Upper lobe of left lung (tissue), 6 donors: Measurements from ENCODE around the gene FREM1. TPM values are rescaled to one million over a fixed set of nuclear protein-coding genes. Genes with fewer than 3 reads are reported as not detected.

ENCODE experiments used
- ATAC-seq, 2 donors: fragments of 200-7000 bp; cut with Tn5 transposase; one replicate each; pipeline ENCODE4 v1.9.1; 2022; ENCODE audit warnings: mild to moderate bottlenecking in 2 of 2, moderate library complexity in 2 of 2; ENCODE audit not compliant: low FRiP score in 2 of 2
- DNase-seq, 2 donors: peaks; one replicate each; pipeline ENCODE4 v3.0.0-alpha.2; 2019 to 2020
- H3K27ac ChIP-seq, 4 donors: fragments of 200-600 bp; sonication (generic); one replicate each; pipeline ENCODE4 v1.5.1; 2016 to 2019
- H3K27me3 ChIP-seq, 4 donors: fragments of 200-600 bp; sonication (generic); one replicate each; pipeline ENCODE4 v1.5.1; 2017 to 2019
- H3K36me3 ChIP-seq, 4 donors: fragments of 200-600 bp; sonication (generic); one replicate each; pipeline ENCODE4 v1.5.1; 2016 to 2019
- H3K4me1 ChIP-seq, 4 donors: fragments of 200-600 bp; sonication (generic); one replicate each; pipeline ENCODE4 v1.5.1; 2018 to 2019
- H3K4me3 ChIP-seq, 4 donors: fragments of 200-600 bp; sonication (generic); one replicate each; pipeline ENCODE4 v1.5.1; 2017 to 2019; ENCODE audit warnings: mild to moderate bottlenecking in 2 of 4, moderate library complexity in 1 of 4
- H3K9me3 ChIP-seq, 4 donors: fragments of 200-600 bp; sonication (generic); one replicate each; pipeline ENCODE4 v1.5.1; 2018 to 2019
- EP300 ChIP-seq, 4 donors: sonication (generic); formaldehyde crosslinking; IDR thresholded peaks; one replicate each; pipeline ENCODE4 v1.5.1; 2017; ENCODE audit warnings: antibody characterized with exemption in 4 of 4, control low read depth in 2 of 4
- POLR2A ChIP-seq, 4 donors: fragments of 450-650 bp; IDR thresholded peaks; one replicate each; pipeline ENCODE4 v1.5.1; 2016 to 2017; ENCODE audit warnings: antibody characterized with exemption in 4 of 4, mild to moderate bottlenecking in 2 of 4
- POLR2AphosphoS5 ChIP-seq, 2 donors: sonication (generic); formaldehyde crosslinking; IDR thresholded peaks; one replicate each; pipeline ENCODE4 v1.5.1; 2017; ENCODE audit warnings: antibody characterized with exemption in 2 of 2
- WGBS, 2 donors: methylation state at CpG; one replicate each; pipeline ENCODE4 v1.1.5; 2017 to 2018; 5-methylcytosine and 5-hydroxymethylcytosine counted together
- total RNA-seq, 6 donors: library from RNA; depleted of rRNA in 4 of 6; stranded (reverse); fragments of >200 nt in 4 of 6; gene quantifications; one replicate each; pipeline versions ENCODE4 v1.1.0 to v1.2.1, GENCODE V29; 2016 to 2021
- TF ChIP-seq, protein P1 (sequence below), 6 experiments: fragments of 450-650 bp in 4 of 6; fragments of 200-600 bp in 2 of 6; sonication (generic) in 2 of 6; IDR thresholded peaks; one replicate each; pipeline ENCODE4 v1.5.1; 2016 to 2019; ENCODE audit warnings: antibody characterized with exemption in 6 of 6
- donor health status: DM: no; HTN: no; CAD: no; lungs with moderate emphysema.
- donor health status: DM: no; HTN: yes; CAD: no; lungs with severe emphysema.

Gene FREM1
- total RNA-seq, 6 donors from 2014 or later, result 1.1 to 6.3 (median 2.8) TPM

DNA sequence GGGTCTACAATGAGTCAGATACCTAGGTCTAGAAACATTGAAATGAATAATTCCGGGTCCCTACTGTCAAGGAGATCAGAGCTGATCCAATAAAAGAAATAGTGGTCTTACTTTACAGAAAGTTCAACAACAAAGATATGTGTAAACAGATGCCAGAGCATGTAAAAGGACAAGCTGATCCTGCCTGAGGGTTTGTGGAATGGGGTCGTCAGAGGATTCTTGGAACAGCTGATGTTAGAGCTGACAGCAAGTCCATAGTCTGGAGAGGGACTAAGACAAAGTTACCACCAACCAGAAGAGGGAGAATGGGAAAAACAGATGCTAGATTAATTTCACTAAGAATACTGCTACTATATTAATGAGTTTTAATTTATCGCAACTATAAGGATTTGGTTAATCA lies 71.5 kb downstream of the FREM1 start:
- 77 to 80% methylated on average over 3 of the region's 3 CpGs for WGBS, 2 donors
- H3K36me3 ChIP-seq, result no peaks in the 10 kb centered on the region
- H3K9me3 ChIP-seq, result no peaks in the 10 kb centered on the region
- no peaks in the 10 kb centered on the region for H3K27me3 ChIP-seq
- H3K27ac ChIP-seq, result no peak overlapping the region
- H3K4me1 ChIP-seq, result no peaks in the 10 kb centered on the region
- TF ChIP-seq POLR2A (IDR thresholded peaks at IDR 0.05), result no peak
- TF ChIP-seq POLR2AphosphoS5 (IDR thresholded peaks at IDR 0.05), result no peak
- no peak for TF ChIP-seq EP300 (IDR thresholded peaks at IDR 0.05)
- TF ChIP-seq, protein P1, sequence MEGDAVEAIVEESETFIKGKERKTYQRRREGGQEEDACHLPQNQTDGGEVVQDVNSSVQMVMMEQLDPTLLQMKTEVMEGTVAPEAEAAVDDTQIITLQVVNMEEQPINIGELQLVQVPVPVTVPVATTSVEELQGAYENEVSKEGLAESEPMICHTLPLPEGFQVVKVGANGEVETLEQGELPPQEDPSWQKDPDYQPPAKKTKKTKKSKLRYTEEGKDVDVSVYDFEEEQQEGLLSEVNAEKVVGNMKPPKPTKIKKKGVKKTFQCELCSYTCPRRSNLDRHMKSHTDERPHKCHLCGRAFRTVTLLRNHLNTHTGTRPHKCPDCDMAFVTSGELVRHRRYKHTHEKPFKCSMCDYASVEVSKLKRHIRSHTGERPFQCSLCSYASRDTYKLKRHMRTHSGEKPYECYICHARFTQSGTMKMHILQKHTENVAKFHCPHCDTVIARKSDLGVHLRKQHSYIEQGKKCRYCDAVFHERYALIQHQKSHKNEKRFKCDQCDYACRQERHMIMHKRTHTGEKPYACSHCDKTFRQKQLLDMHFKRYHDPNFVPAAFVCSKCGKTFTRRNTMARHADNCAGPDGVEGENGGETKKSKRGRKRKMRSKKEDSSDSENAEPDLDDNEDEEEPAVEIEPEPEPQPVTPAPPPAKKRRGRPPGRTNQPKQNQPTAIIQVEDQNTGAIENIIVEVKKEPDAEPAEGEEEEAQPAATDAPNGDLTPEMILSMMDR (IDR thresholded peaks at IDR 0.05), result no peak
- H3K4me3 ChIP-seq, result no peak overlapping the region
- no peak for ATAC-seq
- no peak for DNase-seq

DNA sequence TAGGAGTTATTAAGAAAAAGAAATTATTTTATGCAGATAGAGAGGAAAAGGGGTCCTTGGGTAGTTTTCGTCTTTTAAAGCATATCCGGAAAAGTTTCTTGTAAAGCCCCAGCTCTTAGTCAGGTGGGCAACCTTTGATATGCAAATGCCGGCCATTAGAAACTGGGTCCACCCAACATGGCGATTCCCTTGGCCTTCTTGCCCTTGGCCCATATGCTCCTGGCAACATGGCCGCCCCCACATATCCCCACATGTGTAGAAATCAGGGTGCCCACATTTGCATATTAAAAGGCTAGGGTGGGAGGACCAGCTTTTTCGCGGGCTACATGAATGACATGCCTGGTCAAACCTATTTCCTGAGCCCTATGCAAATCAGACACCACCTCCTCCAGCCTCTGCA lies 73.3 kb downstream of the FREM1 start:
- Histone ChIP-seq H3K27me3 (no peaks in the 10 kb centered on the region), H3K27ac (no peak overlapping the region), H3K9me3 (no peaks in the 10 kb centered on the region), H3K4me3 (no peak overlapping the region), H3K36me3 (no peaks in the 10 kb centered on the region), H3K4me1 (no peaks in the 10 kb centered on the region)
- DNase-seq (no peak), ATAC-seq (no peak)
- whole genome bisulfite sequencing, 2 donors, result 92 to 96% methylated on average over 7 of the region's 7 CpGs
- TF ChIP-seq EP300 (IDR thresholded peaks at IDR 0.05), result no peak
- TF ChIP-seq, protein P1 (IDR thresholded peaks at IDR 0.05), result no peak
- TF ChIP-seq POLR2A (IDR thresholded peaks at IDR 0.05), result no peak
- TF ChIP-seq POLR2AphosphoS5 (IDR thresholded peaks at IDR 0.05), result no peak

DNA sequence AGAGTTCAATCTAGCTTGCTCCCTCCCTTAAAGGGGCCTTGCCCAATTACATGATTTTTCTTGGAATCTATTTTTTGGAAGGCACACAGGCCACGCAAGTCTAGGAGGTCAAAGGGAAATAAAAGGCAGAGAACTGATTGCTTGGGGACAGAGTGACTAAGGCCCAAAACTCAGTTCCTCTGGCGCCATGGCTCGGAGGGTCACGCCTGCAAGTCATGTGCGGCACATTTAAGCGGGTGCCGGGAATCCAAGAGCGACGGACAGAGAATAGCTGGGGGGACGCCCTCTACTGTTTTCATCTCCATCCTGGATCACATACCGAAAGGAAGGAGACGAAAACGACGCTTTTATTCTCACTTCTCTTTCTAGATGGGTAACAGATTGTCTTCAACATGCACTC lies 78.6 kb downstream of the FREM1 start:
- WGBS, 2 donors, result 94 to 97% methylated on average over 14 of the region's 14 CpGs
- TF ChIP-seq, protein P1 (IDR thresholded peaks at IDR 0.05), result no peak
- no peak for TF ChIP-seq POLR2AphosphoS5 (IDR thresholded peaks at IDR 0.05)
- TF ChIP-seq EP300 (IDR thresholded peaks at IDR 0.05), result no peak
- no peak for TF ChIP-seq POLR2A (IDR thresholded peaks at IDR 0.05)
- no peaks in the 10 kb centered on the region for H3K27me3 ChIP-seq
- ATAC-seq (no peak), DNase-seq (no peak)
- peaks cover 0 to 4% (median 0%) of the 10 kb centered on the region in 4 donors for H3K4me1 ChIP-seq
- no peaks in the 10 kb centered on the region for H3K9me3 ChIP-seq
- H3K4me3 ChIP-seq, result no peak overlapping the region
- H3K27ac ChIP-seq, result no peak overlapping the region
- no peaks in the 10 kb centered on the region for H3K36me3 ChIP-seq

DNA sequence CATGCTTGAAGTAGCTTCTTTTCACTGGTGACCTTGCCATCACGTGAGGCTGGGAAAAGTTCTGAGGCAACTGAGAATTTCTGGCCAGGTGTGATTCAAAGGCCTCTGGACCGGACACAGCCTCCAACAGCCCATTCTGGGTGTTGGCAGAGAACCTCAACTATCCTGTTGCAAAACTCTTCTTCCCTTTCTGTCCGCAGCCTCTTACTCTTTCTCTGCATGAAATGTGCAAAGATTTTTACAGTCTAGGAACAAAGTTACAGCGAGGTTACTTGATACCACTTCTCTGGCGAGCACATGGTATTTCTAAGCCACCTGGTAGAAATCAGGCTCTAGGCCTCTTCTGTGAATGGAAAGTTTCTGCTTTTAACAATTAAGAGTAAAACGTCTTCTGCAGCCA lies 79.2 kb downstream of the FREM1 start:
- Histone ChIP-seq H3K27ac (no peak overlapping the region), H3K9me3 (no peaks in the 10 kb centered on the region), H3K27me3 (no peaks in the 10 kb centered on the region), H3K36me3 (no peaks in the 10 kb centered on the region), H3K4me3 (no peak overlapping the region), H3K4me1 (peaks cover 0 to 4% (median 0%) of the 10 kb centered on the region in 4 donors)
- TF ChIP-seq, protein P1 (IDR thresholded peaks at IDR 0.05), result no peak
- TF ChIP-seq POLR2A (IDR thresholded peaks at IDR 0.05) (no peak), POLR2AphosphoS5 (IDR thresholded peaks at IDR 0.05) (no peak), EP300 (IDR thresholded peaks at IDR 0.05) (no peak)
- WGBS, 2 donors, result 90 to 92% methylated on average over 6 of the region's 6 CpGs
- ATAC-seq (no peak), DNase-seq (no peak)

- Histone ChIP-seq H3K36me3 (no peaks in the 10 kb centered on the region), H3K4me3 (no peak overlapping the region), H3K27me3 (no peaks in the 10 kb centered on the region), H3K4me1 (peaks cover 0 to 4% (median 0%) of the 10 kb centered on the region in 4 donors), H3K27ac (no peak overlapping the region), H3K9me3 (no peaks in the 10 kb centered on the region)
- no peak for ATAC-seq
- TF ChIP-seq POLR2A (IDR thresholded peaks at IDR 0.05), result no peak
- TF ChIP-seq EP300 (IDR thresholded peaks at IDR 0.05), result no peak
- TF ChIP-seq, protein P1 (IDR thresholded peaks at IDR 0.05), result no peak
- no peak for TF ChIP-seq POLR2AphosphoS5 (IDR thresholded peaks at IDR 0.05)
- 80 to 87% methylated on average over 1 of the region's 1 CpG for WGBS, 2 donors
- DNase-seq, result no peak
Observed at GRCh38 chr9:14830057-14830456, 80.2 kb downstream of the FREM1 start.
